HS-27A (cell line): ENCODE results near the gene ITGBL1.
"Not testable (repeated sequence)": the region's sequence is repeated elsewhere in the genome, so short reads cannot be mapped to it uniquely, and the experiment has no call there.

Experiments
- DNase-seq: peaks from one replicate; pipeline ENCODE4 v3.0.0-alpha.2; 2012; ENCODE audit warnings: low read depth, missing footprints

ITGBL1 gene

GRCh38 chr13:101514100-101514499 is 61.6 kb downstream of the ITGBL1 start:
- DNase-seq, result no peak

DNA sequence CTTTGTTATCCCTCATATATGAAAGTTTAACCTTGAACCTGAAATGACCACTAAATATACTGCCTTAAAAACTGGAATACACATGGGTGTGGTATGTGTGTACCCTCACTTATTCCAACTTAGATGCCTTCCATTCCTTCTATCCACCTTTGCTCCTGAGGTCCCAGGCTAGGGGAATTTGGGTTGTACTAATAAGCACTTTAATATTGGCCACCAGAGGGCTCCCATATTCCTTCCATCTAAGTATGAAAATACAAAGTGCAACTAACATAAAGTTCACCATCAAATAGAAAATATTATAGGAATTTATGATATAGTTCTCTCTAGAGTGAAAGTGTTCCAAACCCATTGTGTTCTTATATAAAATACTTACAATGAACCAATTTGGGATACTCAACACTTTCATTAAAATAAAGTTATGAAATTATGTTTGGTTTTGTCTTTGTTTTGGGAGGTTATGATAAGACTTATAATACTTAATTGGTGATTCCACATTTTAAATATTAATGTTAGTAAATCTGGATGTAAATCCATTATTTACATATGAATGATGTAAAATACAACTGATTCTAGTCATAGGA is 62.3 kb downstream of the ITGBL1 start:
- no peak for DNase-seq

DNA sequence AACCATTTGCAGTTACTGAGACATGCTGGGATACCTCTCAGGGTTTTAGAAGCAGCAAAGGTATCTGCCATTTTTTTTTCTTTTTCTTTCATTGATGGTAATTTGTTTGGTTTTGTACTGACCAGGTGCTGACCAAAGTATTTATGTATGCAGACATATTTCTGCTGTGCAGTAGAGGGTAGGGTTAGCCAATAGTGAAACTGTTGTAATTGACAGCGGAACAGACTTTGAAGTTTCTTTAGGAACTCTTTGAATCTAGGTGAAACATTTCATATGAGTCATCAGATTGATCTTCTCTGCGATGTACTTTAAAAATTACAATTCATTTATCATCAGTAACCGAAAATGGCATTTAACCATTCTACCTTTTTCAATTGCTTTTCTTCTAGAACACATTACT is 63.0 kb downstream of the ITGBL1 start:
- no peak for DNase-seq

DNA sequence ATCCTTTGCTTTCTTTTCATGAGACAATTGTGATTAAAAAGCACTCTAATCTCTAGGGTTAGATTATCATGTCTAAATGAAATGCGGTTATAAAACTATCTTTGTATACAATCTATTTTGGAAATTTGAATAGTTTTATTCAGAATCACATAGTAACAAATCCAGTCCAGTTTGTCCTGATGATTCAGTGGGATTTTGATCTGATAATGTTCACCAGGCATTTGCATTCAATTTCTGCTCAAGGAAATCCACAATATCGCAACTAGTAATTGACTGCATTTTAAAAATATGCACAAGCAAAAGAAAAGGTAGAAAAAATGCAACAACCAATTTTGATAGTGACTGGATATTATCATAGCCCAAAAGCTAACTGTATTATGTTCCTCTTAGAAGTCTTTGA is 63.8 kb downstream of the ITGBL1 start:
- DNase-seq, result no peak

- no peak for DNase-seq
Measured at GRCh38 chr13:101520672-101521071, 68.2 kb downstream of the ITGBL1 start.

- DNase-seq, result no peak
Measured at GRCh38 chr13:101521371-101521770, 68.9 kb downstream of the ITGBL1 start.

DNA sequence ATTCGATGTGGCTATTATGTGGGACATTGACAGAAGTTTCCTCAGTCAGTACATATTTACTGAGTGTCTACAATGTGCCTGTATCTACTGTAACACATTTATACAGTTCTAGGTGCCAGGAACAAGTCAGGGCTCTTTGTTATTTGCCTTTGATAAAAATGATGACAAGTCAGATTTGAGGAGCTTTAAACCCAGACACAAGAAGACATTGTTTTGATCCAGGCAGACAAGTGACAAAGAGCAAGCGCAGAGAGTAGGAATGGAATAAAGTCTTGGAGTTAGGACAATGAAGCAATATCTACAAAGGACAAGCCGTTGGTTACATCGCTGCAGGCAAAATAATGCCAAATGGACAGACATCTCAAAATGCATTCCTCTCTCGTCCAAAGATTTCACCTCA is 70.1 kb downstream of the ITGBL1 start:
- no peak for DNase-seq

GRCh38 chr13:101523154-101524131 is 71.0 kb downstream of the ITGBL1 start:
- DNase-seq, result no peak

DNA sequence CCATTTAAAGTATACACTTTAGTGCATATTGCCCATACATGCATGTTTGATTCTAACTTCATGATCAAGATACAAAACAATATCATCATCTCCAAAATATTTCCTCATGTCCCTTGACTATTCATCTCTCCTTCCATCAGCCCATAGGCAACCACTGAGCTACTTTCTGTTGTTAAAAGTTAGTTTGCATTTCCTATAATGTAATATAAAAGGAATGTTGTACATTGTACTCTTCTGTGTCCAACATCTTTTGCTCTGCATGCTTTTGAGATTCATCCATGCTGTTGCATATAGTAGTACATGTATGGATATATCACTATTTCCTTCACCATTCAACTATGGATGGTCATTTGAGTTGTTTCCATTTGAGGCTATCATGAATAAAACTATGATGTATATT is 74.7 kb downstream of the ITGBL1 start:
- DNase-seq, result no peak

DNA sequence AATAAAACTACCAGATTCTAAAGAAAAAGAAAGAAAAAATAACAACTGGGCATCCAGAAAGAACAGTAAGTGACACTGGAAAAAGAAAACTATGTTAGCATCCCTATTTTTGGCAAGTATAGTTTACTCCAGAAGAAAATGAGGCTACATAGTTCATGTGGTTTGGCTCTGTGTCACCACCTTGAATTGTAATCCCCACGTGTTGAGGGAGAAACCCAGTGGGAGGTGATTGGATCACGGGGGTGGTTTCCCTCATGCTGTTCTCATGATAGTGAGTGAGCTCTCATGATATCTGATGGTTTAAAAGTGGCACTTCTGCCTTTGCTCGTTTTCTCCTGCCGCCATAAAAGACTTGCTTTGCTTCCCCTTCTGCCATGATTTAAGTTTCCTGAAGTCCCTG is 76.9 kb downstream of the ITGBL1 start:
- DNase-seq, result no peak

- DNase-seq, result no peak
Measured at GRCh38 chr13:101530293-101530692, 77.8 kb downstream of the ITGBL1 start.

GRCh38 chr13:101535192-101535746 is 82.8 kb downstream of the ITGBL1 start:
- no peak for DNase-seq

GRCh38 chr13:101536079-101536478 is 83.6 kb downstream of the ITGBL1 start:
- no peak for DNase-seq

DNA sequence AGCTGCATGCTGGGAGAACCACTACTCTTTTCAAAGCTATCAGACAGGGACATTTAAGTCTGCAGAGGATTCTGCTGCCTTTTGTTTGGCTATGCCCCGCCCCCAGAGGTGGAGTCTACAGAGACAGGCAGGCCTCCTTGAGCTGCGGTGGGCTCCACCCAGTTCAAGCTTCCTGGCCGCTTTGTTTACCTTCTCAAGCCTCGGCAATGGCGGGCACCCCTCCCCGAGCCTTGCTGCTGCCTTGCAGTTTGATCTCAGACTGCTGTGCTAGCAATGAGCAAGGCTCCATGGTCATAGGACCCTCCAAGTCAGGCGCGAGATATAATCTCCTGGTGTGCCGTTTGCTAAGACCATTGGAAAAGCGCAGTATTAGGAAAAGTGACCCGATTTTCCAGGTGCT is 92.1 kb downstream of the ITGBL1 start:
- not testable (repeated sequence) for DNase-seq

DNA sequence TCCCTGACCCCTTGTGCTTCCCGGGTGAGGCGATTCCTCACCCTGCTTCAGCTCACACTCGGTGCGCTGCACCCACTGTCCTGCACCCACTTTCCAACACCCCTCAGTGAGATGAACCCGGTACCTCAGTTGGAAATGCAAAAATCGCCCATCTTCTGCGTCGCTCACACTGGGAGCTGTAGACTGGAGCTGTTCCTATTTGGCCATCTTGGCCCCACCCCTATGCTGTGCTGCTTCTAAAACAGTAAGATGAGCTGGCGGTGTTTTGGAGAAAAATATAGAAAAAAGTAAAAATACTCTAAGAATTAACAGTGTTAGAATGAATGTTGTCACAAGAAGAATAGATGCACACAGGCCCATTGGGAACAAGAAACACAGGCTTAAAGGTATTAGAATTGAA is 92.5 kb downstream of the ITGBL1 start:
- DNase-seq, result no peak

DNA sequence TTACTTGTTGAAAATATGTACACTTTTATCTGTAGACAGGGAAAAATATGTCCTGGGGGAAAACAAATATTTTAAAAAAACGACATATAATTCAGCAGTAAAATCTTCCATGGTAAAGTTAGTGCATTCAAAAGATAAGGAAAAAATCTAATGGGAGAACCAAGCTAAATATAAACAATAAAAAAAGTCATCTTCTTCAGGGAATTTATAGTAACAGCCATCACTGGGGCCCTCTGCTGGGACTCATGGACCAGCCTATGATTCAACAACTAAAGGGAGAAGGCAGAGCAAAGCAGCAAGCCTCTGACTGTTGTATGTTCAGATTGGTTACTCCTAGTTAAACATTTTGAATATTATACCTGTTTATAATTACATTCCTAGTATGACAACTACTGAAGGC is 93.0 kb downstream of the ITGBL1 start:
- DNase-seq, result no peak

- DNase-seq, result no peak
Measured at GRCh38 chr13:101552286-101552685, 99.8 kb downstream of the ITGBL1 start.

- no peak for DNase-seq
Measured at GRCh38 chr13:101552786-101553185, 100.3 kb downstream of the ITGBL1 start.

DNA sequence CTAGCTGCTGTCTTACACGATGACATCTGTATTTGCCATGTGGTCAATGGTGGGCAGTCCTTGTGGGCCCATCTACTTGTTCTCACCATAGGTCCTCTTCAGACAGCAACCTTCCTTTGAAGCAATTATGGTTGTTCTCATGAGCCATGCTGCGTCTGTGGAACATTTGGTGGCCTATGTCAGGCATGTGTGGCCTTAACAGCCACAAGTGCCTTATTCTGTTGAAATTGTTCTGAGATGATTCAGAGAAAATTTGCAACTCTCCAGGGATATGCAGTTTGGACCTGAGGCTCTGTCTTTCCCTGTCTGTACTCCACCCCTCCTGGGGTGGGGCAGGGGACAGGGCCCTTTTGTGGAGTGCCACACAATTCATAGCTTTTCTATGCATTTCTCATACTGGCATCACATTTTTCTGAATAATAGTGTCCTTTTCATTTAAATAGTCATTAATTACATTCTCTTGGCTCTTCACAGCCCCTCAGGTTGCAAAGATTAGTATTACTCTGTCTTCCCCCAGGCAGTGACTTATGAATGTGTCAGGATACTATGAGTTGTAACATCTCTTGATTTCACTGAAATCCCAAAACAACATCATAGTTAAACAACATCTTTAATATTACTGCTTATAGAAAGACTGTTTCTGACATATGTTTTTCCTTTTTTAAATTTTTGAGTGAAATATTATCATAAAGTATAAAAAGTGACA is 102.1 kb downstream of the ITGBL1 start:
- no peak for DNase-seq

DNA sequence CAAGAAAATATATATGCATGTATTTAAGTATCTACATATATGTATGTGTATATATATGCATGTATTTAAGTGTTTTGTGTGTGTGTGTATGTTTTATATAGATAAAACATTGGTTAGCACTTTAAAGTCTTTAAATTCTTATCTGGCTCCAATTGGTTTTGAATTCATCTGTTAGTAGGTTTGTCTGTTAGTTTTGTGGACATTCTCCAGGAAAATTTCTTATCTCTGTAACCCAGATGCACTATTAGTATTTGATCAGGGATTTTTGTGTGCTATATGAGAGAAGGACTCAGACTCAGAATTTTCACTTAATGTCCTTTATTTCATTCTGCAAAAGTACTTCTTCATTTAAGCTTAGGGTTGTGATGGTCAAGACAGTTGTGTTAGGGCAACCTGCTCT is 103.1 kb downstream of the ITGBL1 start:
- no peak for DNase-seq

- no peak for DNase-seq
Measured at GRCh38 chr13:101556676-101557123, 104.2 kb downstream of the ITGBL1 start.

- DNase-seq, result no peak
Measured at GRCh38 chr13:101565317-101565716, 112.8 kb downstream of the ITGBL1 start.

GRCh38 chr13:101567841-101568240 is 115.4 kb downstream of the ITGBL1 start:
- no peak for DNase-seq
